ENCODE results near the gene ACSS2. TPM values are rescaled to one million over a fixed set of nuclear protein-coding genes. Genes with fewer than 3 reads are reported as not detected.

Gene ACSS2
- total and polyA plus RNA-seq, 2 of the 8 experiments (the other 6 are each of a cell fraction or from before 2014, with no cell fraction given): 17.7 to 24.2 TPM

GRCh38 chr20:34859826-34860545 lies 16.4 kb upstream of the ACSS2 start (continued):
- no peak for TF ChIP-seq SUZ12 (IDR thresholded peaks at IDR 0.05; ENCODE audit: low read length)
- no peak for TF ChIP-seq CHD1 (IDR thresholded peaks at IDR 0.05; ENCODE audit: low read depth, low read length)
- TF ChIP-seq GTF2F1 (IDR thresholded peaks at IDR 0.05; ENCODE audit: borderline replicate concordance, low read depth, low read length): no peak
- TF ChIP-seq NANOG (IDR thresholded peaks at IDR 0.05; ENCODE audit: insufficient read depth, low read depth, low read length, poor library complexity, severe bottlenecking): no peak
- no peak for TF ChIP-seq MAFK (IDR thresholded peaks at IDR 0.05; ENCODE audit: low read depth, low read length)
- TF ChIP-seq HDAC6 (IDR thresholded peaks at IDR 0.05; ENCODE audit: low read depth, low read length): no peak
